ENCODE results near the gene OR8H2.
"Not testable (repeated sequence)": the region's sequence is repeated elsewhere in the genome, so short reads cannot be mapped to it uniquely, and the experiment has no call there.

OR8H2 gene, protein sequence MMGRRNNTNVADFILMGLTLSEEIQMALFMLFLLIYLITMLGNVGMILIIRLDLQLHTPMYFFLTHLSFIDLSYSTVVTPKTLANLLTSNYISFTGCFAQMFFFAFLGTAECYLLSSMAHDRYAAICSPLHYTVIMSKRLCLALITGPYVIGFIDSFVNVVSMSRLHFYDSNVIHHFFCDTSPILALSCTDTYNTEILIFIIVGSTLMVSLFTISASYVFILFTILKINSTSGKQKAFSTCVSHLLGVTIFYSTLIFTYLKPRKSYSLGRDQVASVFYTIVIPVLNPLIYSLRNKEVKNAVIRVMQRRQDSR

DNA sequence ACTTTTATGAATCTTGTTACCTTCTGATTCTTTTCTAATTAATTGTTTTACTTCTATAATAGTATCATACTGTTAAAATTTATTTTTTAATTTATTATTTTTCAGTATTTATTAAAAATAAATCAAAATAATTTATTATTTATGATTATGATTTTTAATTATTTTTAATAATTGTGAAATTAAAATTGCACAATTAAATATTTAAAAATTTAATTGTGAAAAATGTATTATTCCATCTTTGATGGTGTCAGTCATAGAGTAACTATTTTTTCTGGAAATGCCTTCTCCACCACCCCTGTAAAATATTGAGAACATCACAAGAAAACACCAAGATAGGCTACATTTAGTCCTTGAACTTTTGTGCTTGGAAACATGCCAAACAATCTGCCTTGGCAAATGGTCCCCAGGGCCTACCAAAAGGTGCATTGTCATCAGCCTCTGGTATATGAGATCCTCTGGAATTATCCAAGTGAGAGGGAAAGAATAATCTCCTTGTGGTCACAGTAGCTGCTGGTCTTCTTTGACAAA is at the start of gene OR8H2:
OR8H2 (plus strand) TSS at position 478 of the 528 bp plus-strand sequence. CDS start 1,356 bp downstream, outside the sequence.
- Histone ChIP-seq H3K4me2 (no peak within 1 kb of the TSS), H3K27ac (no peak within 1 kb of the TSS), H3K4me1 (ENCODE audit: low read depth, poor library complexity, severe bottlenecking) (peaks cover 2% of the 10 kb centered on the region), H4K20me1 (ENCODE audit: insufficient read depth) (no peaks in the 10 kb centered on the region), H2AFZ (ENCODE audit: low read depth) (no peak within 1 kb of the TSS), H3K79me2 (ENCODE audit: insufficient read depth, low read depth) (no peaks in the 10 kb centered on the region), H3K36me3 (ENCODE audit: insufficient read depth) (no peaks in the 10 kb centered on the region), H3K4me3 (IDR thresholded peaks at IDR 0.05; ENCODE audit: insufficient read depth, low read depth, low read length) (no peak within 1 kb of the TSS), H3K27me3 (ENCODE audit: insufficient read depth, low read depth) (no peaks in the 10 kb centered on the region), H3K9ac (no peak within 1 kb of the TSS)
- TF ChIP-seq CTCF (conservative IDR thresholded peaks at IDR 0.05; ENCODE audit: low read depth, low read length), result no peak

DNA sequence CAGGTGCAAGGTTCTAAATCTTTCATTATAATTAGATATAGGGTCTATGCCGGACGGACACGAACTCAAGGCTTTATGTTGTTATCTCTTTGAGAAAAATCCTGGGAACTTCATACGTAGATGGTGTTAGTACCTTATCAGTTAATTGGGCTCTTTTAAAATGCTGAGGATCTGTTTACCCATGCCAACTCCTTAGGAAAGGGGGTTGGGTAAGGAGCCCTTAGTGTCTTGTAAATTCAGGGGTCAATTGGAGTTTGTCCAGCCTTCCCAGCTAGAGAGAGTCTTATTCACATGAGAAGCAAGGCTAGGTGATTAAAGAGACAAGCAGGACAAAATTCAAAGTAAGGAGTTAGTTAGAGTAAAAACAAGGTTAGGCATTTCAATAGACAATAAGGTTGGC is 47.1 kb upstream of the OR8H2 start:
- H3K79me2 ChIP-seq (ENCODE audit: insufficient read depth, low read depth); H2AFZ ChIP-seq (ENCODE audit: low read depth); H3K9ac ChIP-seq; H3K4me1 ChIP-seq (ENCODE audit: low read depth, poor library complexity, severe bottlenecking); H3K27ac ChIP-seq; H3K4me3 ChIP-seq (IDR thresholded peaks at IDR 0.05; ENCODE audit: insufficient read depth, low read depth, low read length); H4K20me1 ChIP-seq (ENCODE audit: insufficient read depth); H3K36me3 ChIP-seq (ENCODE audit: insufficient read depth); H3K4me2 ChIP-seq; H3K27me3 ChIP-seq (ENCODE audit: insufficient read depth, low read depth): not testable (repeated sequence)

- H3K36me3 ChIP-seq (ENCODE audit: insufficient read depth); H3K79me2 ChIP-seq (ENCODE audit: insufficient read depth, low read depth); H3K27ac ChIP-seq; H4K20me1 ChIP-seq (ENCODE audit: insufficient read depth); H3K4me1 ChIP-seq (ENCODE audit: low read depth, poor library complexity, severe bottlenecking); H3K4me2 ChIP-seq; H2AFZ ChIP-seq (ENCODE audit: low read depth); H3K4me3 ChIP-seq (IDR thresholded peaks at IDR 0.05; ENCODE audit: insufficient read depth, low read depth, low read length); H3K27me3 ChIP-seq (ENCODE audit: insufficient read depth, low read depth); H3K9ac ChIP-seq: not testable (repeated sequence)
Measured at GRCh38 chr11:56057661-56058237, 45.7 kb upstream of the OR8H2 start.

DNA sequence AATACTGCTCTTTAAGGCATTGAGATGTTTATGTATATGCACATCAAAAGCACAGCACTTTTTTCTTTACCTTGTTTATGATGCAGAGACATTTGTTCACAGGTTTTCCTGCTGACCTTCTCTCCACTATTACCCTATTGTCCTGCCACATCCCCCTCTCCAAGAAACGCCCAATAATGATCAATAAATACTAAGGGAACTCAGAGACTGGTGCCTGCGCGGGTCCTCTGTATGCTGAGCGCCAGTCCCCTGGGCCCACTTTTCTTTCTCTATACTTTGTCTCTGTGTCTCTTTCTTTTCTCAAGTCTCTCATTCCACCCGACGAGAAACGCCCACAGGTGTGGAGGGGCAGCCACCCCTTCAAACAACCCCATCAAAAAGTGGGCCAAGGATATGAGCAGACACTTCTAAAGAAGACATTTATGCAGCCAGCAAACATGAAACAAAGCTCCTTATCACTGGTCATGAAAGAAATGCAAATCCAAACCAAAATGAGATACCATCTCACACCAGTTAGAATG is 45.2 kb upstream of the OR8H2 start:
- H2AFZ ChIP-seq (ENCODE audit: low read depth); H4K20me1 ChIP-seq (ENCODE audit: insufficient read depth); H3K4me1 ChIP-seq (ENCODE audit: low read depth, poor library complexity, severe bottlenecking); H3K9ac ChIP-seq; H3K27ac ChIP-seq; H3K36me3 ChIP-seq (ENCODE audit: insufficient read depth); H3K27me3 ChIP-seq (ENCODE audit: insufficient read depth, low read depth); H3K4me2 ChIP-seq; H3K79me2 ChIP-seq (ENCODE audit: insufficient read depth, low read depth); H3K4me3 ChIP-seq (IDR thresholded peaks at IDR 0.05; ENCODE audit: insufficient read depth, low read depth, low read length): not testable (repeated sequence)

GRCh38 chr11:56066980-56067379 is 36.5 kb upstream of the OR8H2 start:
- Histone ChIP-seq H3K27ac (no peak overlapping the region), H3K36me3 (ENCODE audit: insufficient read depth) (no peaks in the 10 kb centered on the region), H3K9ac (no peak overlapping the region), H3K79me2 (ENCODE audit: insufficient read depth, low read depth) (no peaks in the 10 kb centered on the region), H2AFZ (ENCODE audit: low read depth) (no peak overlapping the region), H3K4me2 (no peak overlapping the region), H3K4me3 (IDR thresholded peaks at IDR 0.05; ENCODE audit: insufficient read depth, low read depth, low read length) (no peak overlapping the region), H4K20me1 (ENCODE audit: insufficient read depth) (no peaks in the 10 kb centered on the region), H3K27me3 (ENCODE audit: insufficient read depth, low read depth) (no peaks in the 10 kb centered on the region), H3K4me1 (ENCODE audit: low read depth, poor library complexity, severe bottlenecking) (no peaks in the 10 kb centered on the region)
- TF ChIP-seq CTCF (conservative IDR thresholded peaks at IDR 0.05; ENCODE audit: low read depth, low read length), result no peak
